Ovary (tissue), 9 donors: ENCODE results near the gene SPATA16. TPM values are rescaled to one million over a fixed set of nuclear protein-coding genes. Genes with fewer than 3 reads are reported as not detected.
"Not testable (repeated sequence)": the region's sequence is repeated elsewhere in the genome, so short reads cannot be mapped to it uniquely, and the experiment has no call there.

ENCODE experiments used
- DNase-seq, 5 donors: peaks; one replicate each; pipeline ENCODE4 v3.0.0-alpha.2; 2019 to 2020
- H3K27ac ChIP-seq, 2 donors: fragments of 200-600 bp; one replicate each; pipeline versions ENCODE4 v1.5.1 to v1.8.0; 2019 to 2022
- H3K27me3 ChIP-seq: fragments of 200-600 bp; one replicate; pipeline ENCODE4 v1.8.0; 2022
- H3K36me3 ChIP-seq: fragments of 200-600 bp; sonication (generic); one replicate; pipeline ENCODE4 v1.5.1; 2019
- H3K4me1 ChIP-seq: one replicate; pipeline ENCODE4 v1.8.1; 2013; ENCODE audit warnings: mild to moderate bottlenecking, moderate library complexity; ENCODE audit not compliant: insufficient read depth
- H3K4me3 ChIP-seq: fragments of 200-600 bp; sonication (generic); one replicate; pipeline ENCODE4 v1.5.1; 2017
- H3K9me3 ChIP-seq, 2 donors: fragments of 200-600 bp in 1 of 2; sonication (generic) in 1 of 2; one replicate each; pipeline versions ENCODE4 v1.5.1 to v1.8.1; 2013 to 2019; ENCODE audit warnings: mild to moderate bottlenecking in 1 of 2, moderate library complexity in 1 of 2
- CTCF ChIP-seq, 3 donors: fragments of 450-650 bp in 2 of 3; fragments of 200-600 bp in 1 of 3; IDR thresholded peaks; one replicate each; pipeline versions ENCODE4 v1.5.1 to v1.8.0; 2016 to 2022; ENCODE audit warnings: antibody characterized with exemption in 3 of 3, mild to moderate bottlenecking in 1 of 3
- EP300 ChIP-seq: sonication (generic); formaldehyde crosslinking; IDR thresholded peaks from one replicate; pipeline ENCODE4 v1.6.1; 2017; ENCODE audit warnings: antibody characterized with exemption
- POLR2A ChIP-seq: fragments of 450-650 bp; IDR thresholded peaks from one replicate; pipeline ENCODE4 v1.6.1; 2017; ENCODE audit warnings: antibody characterized with exemption, mild to moderate bottlenecking, moderate library complexity
- WGBS, 3 donors: extraction: QIAGEN DNeasy Blood & Tissue Kit in 1 of 3; methylation state at CpG; one replicate each; pipeline versions ENCODE4 v1.1.5 to v1.1.7; 2013 to 2017; 5-methylcytosine and 5-hydroxymethylcytosine counted together
- intact Hi-C, 4 donors: fragments of 100-400 bp; cut with DNase I; formaldehyde crosslinking; loops; one replicate each; pipeline versions ENCODE4 v1.11.0 to v1.15.1; 2022 to 2023
- polyA plus RNA-seq, 2 donors: library from polyadenylated mRNA; stranded (reverse); fragments of 200-250 nt in 1 of 2; fragments of 350-450 nt in 1 of 2; fragmentation: Illumina TruSeq in 1 of 2; extraction: RNeasy Lipid Tissue Mini Kit (QIAGEN cat#74804) in 1 of 2; gene quantifications; one replicate each; pipeline ENCODE4 v1.2.3, GENCODE V29; 2013 to 2014
- total RNA-seq, 7 donors: library from RNA; depleted of rRNA in 2 of 7; stranded (reverse); fragments of >200 nt in 2 of 7; fragmentation: NEBNext Ultra II Directional in 3 of 7; extraction: Animal tissue kit (Norgen Biotek cat#: 25700) in 3 of 7; gene quantifications; one replicate each; pipeline versions ENCODE4 v1.1.0 to v1.2.4, GENCODE V29; 2016 to 2023
- donor health status: DM: no; HTN: no; CAD: no; lungs with moderate emphysema.
- donor health status: DM: no; HTN: no; CAD: no.
- donor health status: Bipolar disorder and iron deficiency.
- donor health status: DM: yes; HTN: yes; CAD: no.
- donor health status: DM: no; HTN: no; CAD: no.
- donor health status: DM: yes; HTN: yes; CAD: no.

SPATA16 gene
- total and polyA plus RNA-seq, 9 donors: not detected

GRCh38 chr3:172968646-172969045, 172.4 kb downstream of the SPATA16 start:
- H3K9me3 ChIP-seq: no peaks in the 10 kb centered on the region
- H3K27ac ChIP-seq: no peak overlapping the region
- no peaks in the 10 kb centered on the region for H3K36me3 ChIP-seq
- WGBS, 3 donors: 29 to 44% (median 39%) methylated on average over 2 of the region's 2 CpGs
- no peaks in the 10 kb centered on the region for H3K4me1 ChIP-seq
- TF ChIP-seq EP300 (no peak), CTCF (IDR thresholded peaks at IDR 0.05) (no peak), POLR2A (no peak)
- intact Hi-C loops: no loop called here
- no peaks in the 10 kb centered on the region for H3K27me3 ChIP-seq
- H3K4me3 ChIP-seq: no peak overlapping the region
- no peak for DNase-seq

GRCh38 chr3:172965256-172965655, 175.8 kb downstream of the SPATA16 start:
- TF ChIP-seq CTCF (IDR thresholded peaks at IDR 0.05) (no peak), POLR2A (no peak), EP300 (no peak)
- intact Hi-C loops: no loop called here
- no peak overlapping the region for H3K4me3 ChIP-seq

DNA sequence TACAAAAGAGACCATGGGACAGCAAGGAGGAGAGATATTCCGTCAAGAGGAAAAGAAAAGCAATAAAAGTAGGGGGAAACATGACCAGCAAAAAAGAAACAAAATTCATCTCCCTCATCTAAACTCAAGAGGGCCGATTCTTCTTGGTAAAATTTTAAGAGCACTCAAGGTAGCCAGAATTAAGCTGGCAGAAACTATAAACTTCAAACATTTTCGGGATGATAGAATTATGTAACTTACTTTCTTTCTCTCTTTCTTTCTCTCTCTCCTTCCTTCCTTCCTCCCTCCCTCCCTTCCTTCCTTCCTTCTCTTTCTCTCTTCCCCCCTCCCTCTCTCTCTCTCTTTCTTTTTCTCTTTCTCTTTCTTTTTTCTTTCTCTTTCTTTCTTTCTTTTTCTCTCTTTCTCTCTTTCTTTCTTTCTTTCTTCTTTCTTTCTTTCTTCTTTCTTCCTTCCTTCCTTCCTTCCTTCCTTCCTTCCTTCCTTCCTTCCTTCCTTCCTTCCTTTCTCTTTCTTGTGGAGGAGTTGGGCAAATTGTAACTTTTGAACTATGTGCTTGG, 180.3 kb downstream of the SPATA16 start:
- H3K27ac ChIP-seq, H3K4me1 ChIP-seq, intact Hi-C loops, H3K9me3 ChIP-seq, H3K4me3 ChIP-seq, H3K27me3 ChIP-seq, H3K36me3 ChIP-seq, DNase-seq: not testable (repeated sequence)
- 74 to 84% (median 80%) methylated on average over 3 of the region's 3 CpGs for WGBS, 3 donors

More at GRCh38 chr3:172965256-172965655, 175.8 kb downstream of the SPATA16 start:
- 48 to 67% (median 48%) methylated on average over 2 of the region's 2 CpGs for WGBS, 3 donors
- DNase-seq: no peak
- no peaks in the 10 kb centered on the region for H3K27me3 ChIP-seq
- no peaks in the 10 kb centered on the region for H3K36me3 ChIP-seq
- no peaks in the 10 kb centered on the region for H3K4me1 ChIP-seq
- H3K9me3 ChIP-seq: no peaks in the 10 kb centered on the region
- no peak overlapping the region for H3K27ac ChIP-seq

GRCh38 chr3:172958565-172958964, 182.5 kb downstream of the SPATA16 start:
- Histone ChIP-seq H3K9me3 (no peaks in the 10 kb centered on the region), H3K36me3 (no peaks in the 10 kb centered on the region), H3K4me1 (no peaks in the 10 kb centered on the region), H3K4me3 (no peak overlapping the region), H3K27me3 (no peaks in the 10 kb centered on the region), H3K27ac (no peak overlapping the region)
- TF ChIP-seq EP300 (no peak), CTCF (IDR thresholded peaks at IDR 0.05) (no peak), POLR2A (no peak)
- 67 to 98% (median 98%) methylated on average over 2 of the region's 2 CpGs for WGBS, 3 donors
- DNase-seq: no peak
- intact Hi-C loops: no loop called here

GRCh38 chr3:172953571-172953970, 187.5 kb downstream of the SPATA16 start:
- Histone ChIP-seq H3K4me3 (no peak overlapping the region), H3K9me3 (no peaks in the 10 kb centered on the region), H3K4me1 (no peaks in the 10 kb centered on the region), H3K27ac (no peak overlapping the region), H3K27me3 (no peaks in the 10 kb centered on the region), H3K36me3 (no peaks in the 10 kb centered on the region)
- 75 to 88% (median 81%) methylated on average over 2 of the region's 2 CpGs for WGBS, 3 donors
- no peak for DNase-seq
- TF ChIP-seq POLR2A: no peak
- TF ChIP-seq CTCF (IDR thresholded peaks at IDR 0.05): no peak
- no peak for TF ChIP-seq EP300
- intact Hi-C loops: no loop called here
